Activated naive CD4-positive, alpha-beta T cell treated with anti-CD3 and anti-CD28 coated beads, Interleukin-2, amount 50 U/mL, for 24 hours (primary cell): ENCODE results near the gene ZBTB48.
A peak's percentile ranks its signal among the peaks of the same experiment; 100 is the strongest.

Source experiments
- H3K27ac Mint-ChIP-seq: one replicate; pipeline ENCODE4 v1.8.0; 2021; ENCODE audit warnings: mild to moderate bottlenecking, mixed read lengths
- H3K27me3 Mint-ChIP-seq: one replicate; pipeline ENCODE4 v1.8.0; 2021; ENCODE audit warnings: mixed read lengths
- H3K36me3 Mint-ChIP-seq: one replicate; pipeline ENCODE4 v1.8.0; 2021; ENCODE audit warnings: mixed read lengths
- H3K4me1 Mint-ChIP-seq: one replicate; pipeline ENCODE4 v1.8.0; 2021; ENCODE audit warnings: mixed read lengths
- H3K4me3 Mint-ChIP-seq: one replicate; pipeline ENCODE4 v1.8.0; 2021; ENCODE audit warnings: mild to moderate bottlenecking, mixed read lengths
- H3K9me3 Mint-ChIP-seq: one replicate; pipeline ENCODE4 v1.8.0; 2021; ENCODE audit warnings: mixed read lengths

ZBTB48 gene

DNA sequence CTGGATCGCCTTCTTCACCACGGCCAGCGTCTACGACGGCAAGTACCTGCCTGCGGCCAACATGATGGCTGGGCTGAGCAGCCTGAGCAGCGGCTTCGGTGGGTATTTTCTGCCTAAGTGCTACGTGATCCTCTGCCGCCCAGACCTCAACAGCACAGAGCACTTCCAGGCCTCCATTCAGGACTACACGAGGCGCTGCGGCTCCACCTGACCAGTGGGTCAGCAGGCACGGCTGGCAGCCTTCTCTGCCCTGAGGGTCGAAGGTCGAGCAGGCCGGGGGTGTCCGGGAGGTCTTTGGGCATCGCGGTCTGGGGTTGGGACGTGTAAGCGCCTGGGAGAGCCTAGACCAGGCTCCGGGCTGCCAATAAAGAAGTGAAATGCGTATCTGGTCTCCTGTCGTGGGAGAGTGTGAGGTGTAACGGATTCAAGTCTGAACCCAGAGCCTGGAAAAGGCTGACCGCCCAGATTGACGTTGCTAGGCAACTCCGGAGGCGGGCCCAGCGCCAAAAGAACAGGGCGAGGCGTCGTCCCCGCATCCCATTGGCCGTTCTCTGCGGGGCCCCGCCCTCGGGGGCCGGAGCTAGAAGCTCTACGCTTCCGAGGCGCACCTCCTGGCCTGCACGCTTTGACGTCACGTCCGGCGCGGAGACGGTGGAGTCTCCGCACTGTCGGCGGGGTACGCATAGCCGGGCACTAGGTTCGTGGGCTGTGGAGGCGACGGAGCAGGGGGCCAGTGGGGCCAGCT lies at the start of gene ZBTB48:
ZBTB48 (plus strand) TSS at position 621 of the 745 bp plus-strand sequence. CDS start 616 bp downstream, outside the sequence.
- Mint-ChIP-seq H3K9me3 (no peaks in the 10 kb centered on the region), H3K4me1 (peaks cover 39% of the 10 kb centered on the region), H3K4me3 (peak within 1 kb of the TSS; percentile 95), H3K27ac (peak within 1 kb of the TSS; percentile 98), H3K27me3 (no peaks in the 10 kb centered on the region), H3K36me3 (no peaks in the 10 kb centered on the region)

DNA sequence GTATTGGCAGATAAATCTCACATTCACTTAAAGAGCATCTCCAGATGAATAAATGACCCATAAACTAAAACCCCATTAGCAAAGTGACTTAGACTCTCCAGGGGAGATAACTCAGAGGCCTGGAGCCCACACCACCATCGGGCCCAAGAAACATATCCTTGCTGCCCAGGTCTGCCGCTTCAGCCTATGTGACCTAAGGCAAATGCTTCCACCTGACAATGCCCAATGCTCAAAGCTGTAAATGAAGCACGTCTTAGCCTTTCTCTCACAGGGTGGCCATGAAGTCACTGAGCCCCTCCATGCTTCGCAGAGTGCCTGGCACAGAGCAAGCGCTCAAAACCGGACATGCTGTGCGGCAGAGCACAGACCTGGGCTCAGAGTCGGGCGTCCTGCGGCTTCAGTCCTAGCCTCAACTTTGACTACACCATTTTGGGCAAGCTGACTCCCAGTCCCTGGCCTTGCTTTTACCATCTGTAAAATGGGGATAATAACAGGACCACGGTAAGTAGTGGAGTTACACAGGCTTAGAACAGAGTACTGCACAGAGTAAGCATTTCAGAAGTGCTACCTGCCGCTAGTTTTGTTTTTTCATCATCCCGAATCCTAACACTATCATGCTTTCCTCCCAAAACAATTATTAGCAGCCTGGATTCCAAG lies 49.2 kb upstream of the ZBTB48 start:
- peaks cover 10% of the 10 kb centered on the region for H3K36me3 Mint-ChIP-seq

DNA sequence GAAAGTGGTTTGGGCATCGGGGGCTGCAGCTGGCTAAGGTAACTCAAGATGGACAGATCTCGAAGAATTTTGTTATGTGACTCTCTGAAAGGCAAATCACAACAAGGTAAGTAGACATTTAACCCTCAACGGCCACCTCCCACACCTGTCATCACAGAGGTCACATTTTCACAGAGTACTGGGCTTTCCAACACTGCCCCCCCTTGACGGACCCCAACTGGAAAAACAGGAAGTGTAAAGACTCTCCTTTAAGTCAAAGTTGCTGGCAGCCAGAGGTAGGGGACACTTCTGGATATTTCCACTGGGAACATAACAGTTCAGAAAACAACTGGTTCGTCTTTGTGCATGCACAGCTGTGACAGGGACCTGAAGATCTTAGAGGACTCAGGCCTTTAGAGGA lies 47.8 kb upstream of the ZBTB48 start:
- H3K9me3 Mint-ChIP-seq = no peaks in the 10 kb centered on the region
- H3K4me3 Mint-ChIP-seq = no peak overlapping the region
- no peak overlapping the region for H3K27ac Mint-ChIP-seq
- H3K4me1 Mint-ChIP-seq = peaks cover 5% of the 10 kb centered on the region
- no peaks in the 10 kb centered on the region for H3K27me3 Mint-ChIP-seq
- H3K36me3 Mint-ChIP-seq = peaks cover 10% of the 10 kb centered on the region

More for the DNA sequence above, 49.2 kb upstream of the ZBTB48 start:
- no peak overlapping the region for H3K4me3 Mint-ChIP-seq
- no peak overlapping the region for H3K27ac Mint-ChIP-seq
- H3K9me3 Mint-ChIP-seq = no peaks in the 10 kb centered on the region
- peaks cover 4% of the 10 kb centered on the region for H3K4me1 Mint-ChIP-seq
- no peaks in the 10 kb centered on the region for H3K27me3 Mint-ChIP-seq

DNA sequence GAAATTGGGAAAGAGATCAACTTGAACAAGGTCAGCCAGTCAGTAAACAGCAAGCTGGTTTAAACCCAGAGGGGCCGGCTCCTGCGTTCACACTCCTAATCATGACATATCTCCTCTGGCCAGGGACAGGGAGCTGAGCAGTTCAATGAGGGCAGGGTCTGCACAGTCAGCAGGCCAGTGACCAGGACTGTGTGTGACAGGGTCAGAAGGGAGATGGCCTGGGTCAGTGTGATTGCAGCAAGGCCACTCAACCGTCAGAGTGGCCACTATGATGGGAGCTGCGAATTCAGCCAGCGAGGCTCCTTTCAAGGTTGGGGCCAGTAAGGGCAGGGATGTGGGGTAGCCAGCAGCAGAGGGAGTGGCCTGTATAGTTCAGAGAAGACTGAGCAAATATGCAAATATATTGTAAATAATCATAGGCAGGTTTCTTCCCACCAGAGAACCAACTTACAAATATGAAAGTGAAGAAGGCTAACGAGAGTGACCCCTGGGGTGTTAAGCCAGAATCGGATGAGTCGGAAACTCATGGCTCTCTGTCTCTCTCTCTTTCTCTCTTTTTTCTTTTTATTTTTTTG lies 45.5 kb upstream of the ZBTB48 start:
- H3K9me3 Mint-ChIP-seq = no peaks in the 10 kb centered on the region
- H3K36me3 Mint-ChIP-seq = peaks cover 5% of the 10 kb centered on the region
- no peaks in the 10 kb centered on the region for H3K27me3 Mint-ChIP-seq
- H3K4me1 Mint-ChIP-seq = peaks cover 14% of the 10 kb centered on the region
- H3K27ac Mint-ChIP-seq = no peak overlapping the region
- H3K4me3 Mint-ChIP-seq = no peak overlapping the region

DNA sequence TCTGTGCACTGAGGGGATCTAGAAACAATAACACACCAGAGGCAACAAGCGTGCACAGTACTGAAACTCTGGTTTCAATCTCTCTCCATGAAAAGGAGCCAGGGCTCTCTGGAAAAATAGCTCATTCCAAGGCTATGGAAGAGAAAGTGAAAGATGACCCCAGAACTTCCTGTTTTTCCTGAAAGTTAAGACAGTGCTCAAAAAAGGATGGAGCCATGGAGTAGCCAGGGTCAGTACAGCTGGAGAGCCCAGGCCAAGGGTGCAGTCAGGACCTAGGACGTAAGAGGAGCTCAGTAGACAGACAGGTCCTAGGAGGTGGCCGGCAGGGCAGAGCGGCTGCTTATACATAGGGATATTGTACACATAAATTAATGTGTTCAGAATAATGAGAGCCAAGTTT lies 44.6 kb upstream of the ZBTB48 start:
- Mint-ChIP-seq H3K27ac (no peak overlapping the region), H3K9me3 (no peaks in the 10 kb centered on the region), H3K36me3 (peaks cover 5% of the 10 kb centered on the region), H3K4me3 (no peak overlapping the region), H3K4me1 (peaks cover 14% of the 10 kb centered on the region), H3K27me3 (no peaks in the 10 kb centered on the region)

DNA sequence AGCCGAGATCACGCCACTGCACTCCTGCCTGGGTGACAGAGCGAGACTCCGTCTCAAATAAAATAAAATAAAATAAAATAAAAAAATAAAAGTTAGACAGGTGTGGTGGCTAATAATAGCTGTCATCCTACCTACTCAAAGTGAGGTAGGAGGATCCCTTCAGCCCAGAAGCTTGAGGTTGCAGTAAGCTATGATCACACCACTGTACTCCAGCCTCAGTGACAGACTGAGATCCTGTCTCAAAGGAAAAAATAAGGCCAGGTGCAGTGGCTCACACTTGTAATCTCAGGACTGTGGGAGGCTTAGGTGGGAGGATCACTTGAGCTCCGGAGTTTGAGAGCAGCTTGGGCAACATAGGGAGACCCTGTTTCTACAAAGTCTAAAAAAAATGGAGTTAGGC lies 43.5 kb upstream of the ZBTB48 start:
- H3K9me3 Mint-ChIP-seq = no peaks in the 10 kb centered on the region
- H3K27me3 Mint-ChIP-seq = no peaks in the 10 kb centered on the region
- H3K4me3 Mint-ChIP-seq = no peak overlapping the region
- H3K4me1 Mint-ChIP-seq = peaks cover 14% of the 10 kb centered on the region
- no peak overlapping the region for H3K27ac Mint-ChIP-seq
- peaks cover 5% of the 10 kb centered on the region for H3K36me3 Mint-ChIP-seq

DNA sequence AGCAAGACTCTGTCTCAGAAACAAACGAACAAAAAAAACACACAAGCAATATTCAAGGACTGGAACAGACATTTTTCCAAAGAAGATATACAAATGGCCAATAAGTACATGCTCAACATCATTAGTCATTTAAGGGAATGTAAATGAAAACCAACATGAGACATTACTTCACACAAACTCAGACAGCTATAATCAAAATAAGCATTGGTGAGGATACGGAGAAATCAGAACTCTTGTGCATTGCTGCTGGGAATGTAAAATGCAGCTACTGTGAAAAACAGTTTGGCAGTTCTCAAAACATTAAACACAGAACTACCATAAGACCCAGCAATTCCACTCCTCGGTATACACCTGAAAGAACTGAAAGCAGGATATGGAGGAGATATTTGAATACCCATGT lies 40.8 kb upstream of the ZBTB48 start:
- Mint-ChIP-seq H3K27me3 (no peaks in the 10 kb centered on the region), H3K4me3 (no peak overlapping the region), H3K9me3 (no peaks in the 10 kb centered on the region), H3K36me3 (peaks cover 6% of the 10 kb centered on the region), H3K27ac (no peak overlapping the region), H3K4me1 (peaks cover 14% of the 10 kb centered on the region)

DNA sequence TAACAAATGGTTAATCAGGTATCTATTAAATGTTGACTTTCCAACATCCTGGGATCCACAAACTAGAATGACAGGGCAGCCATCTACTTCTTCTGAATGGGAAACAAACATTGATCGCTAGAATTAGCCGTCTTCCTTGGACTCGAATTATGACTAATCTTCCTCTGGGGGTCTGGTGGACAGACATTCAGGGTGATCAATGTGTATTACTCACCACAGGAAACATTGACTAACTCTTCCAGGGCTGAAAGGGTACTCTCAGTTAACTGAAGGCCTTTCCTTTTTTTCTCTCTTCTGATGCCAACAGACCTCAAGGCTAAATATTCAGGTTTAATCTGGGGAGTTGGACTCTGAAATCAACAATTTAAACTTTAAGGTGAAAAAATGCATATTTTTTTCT lies 35.0 kb upstream of the ZBTB48 start:
- Mint-ChIP-seq H3K27ac (peak overlapping the region; percentile 49), H3K4me3 (peak overlapping the region; percentile 9), H3K36me3 (peaks cover 26% of the 10 kb centered on the region), H3K9me3 (no peaks in the 10 kb centered on the region), H3K4me1 (peaks cover 28% of the 10 kb centered on the region), H3K27me3 (no peaks in the 10 kb centered on the region)

DNA sequence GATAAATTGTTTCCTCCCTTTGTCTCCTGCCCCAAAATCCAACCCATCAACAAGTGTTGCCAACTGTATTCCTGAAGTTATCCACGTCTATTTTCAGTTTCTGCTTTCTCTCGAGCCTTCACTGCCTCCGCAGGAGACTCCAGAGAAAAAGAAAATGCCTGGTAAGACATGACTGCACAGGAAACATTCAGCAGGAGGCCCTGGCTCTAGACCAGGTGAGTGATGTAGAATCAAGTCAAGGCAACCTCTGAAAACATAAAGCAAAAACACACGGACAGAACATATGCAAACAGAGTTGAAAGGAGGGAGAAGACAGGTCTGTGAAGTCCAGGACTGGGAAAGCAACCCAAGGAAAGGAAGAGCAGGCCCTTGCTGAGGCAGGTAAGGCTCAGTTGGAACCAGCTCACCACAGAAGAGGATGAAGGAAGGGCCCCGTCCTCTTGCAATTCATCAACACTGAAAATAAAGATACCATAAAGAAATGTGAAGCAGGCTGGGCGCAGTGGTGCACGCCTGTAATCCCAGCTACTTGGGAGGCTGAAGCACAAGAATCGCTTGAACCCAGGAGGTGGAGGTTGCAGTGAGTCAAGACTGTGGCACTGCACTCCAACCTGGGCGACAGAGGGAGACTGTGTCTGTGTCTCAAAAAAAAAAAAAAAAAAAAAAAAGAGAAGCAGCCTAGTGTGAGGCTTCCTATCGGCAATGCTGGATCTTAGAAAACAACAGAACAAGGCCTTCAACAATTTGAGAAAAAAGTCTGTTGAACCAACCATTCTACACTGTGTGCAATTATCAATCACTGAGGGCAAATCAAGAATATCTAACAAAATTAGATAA lies 34.3 kb upstream of the ZBTB48 start:
- Mint-ChIP-seq H3K9me3 (no peaks in the 10 kb centered on the region), H3K27me3 (no peaks in the 10 kb centered on the region), H3K4me3 (peak overlapping the region; percentile 9), H3K36me3 (peaks cover 26% of the 10 kb centered on the region), H3K4me1 (peaks cover 28% of the 10 kb centered on the region), H3K27ac (peak overlapping the region; percentile 49)

DNA sequence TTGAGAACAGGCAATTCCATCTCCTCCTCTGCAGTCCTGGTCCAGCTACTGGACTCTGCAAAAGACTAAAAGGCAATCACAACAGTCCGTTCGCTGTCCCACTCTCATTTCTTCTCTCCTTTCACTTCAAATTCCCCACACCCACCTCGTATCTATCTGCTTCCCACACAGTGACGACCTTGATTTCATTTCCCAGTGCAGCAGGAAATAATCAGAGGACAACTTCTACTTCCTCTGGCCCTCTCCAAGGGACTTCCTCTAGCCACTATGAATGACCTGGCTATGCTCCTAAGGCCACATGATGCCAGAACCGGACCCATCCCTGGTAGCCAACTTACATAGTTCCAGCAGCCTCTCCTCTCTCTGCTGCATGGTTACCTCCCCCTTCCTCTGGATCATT lies 33.5 kb upstream of the ZBTB48 start:
- Mint-ChIP-seq H3K4me1 (peaks cover 28% of the 10 kb centered on the region), H3K27ac (peak overlapping the region; percentile 97), H3K27me3 (no peaks in the 10 kb centered on the region), H3K9me3 (no peaks in the 10 kb centered on the region), H3K36me3 (peaks cover 26% of the 10 kb centered on the region), H3K4me3 (peak overlapping the region; percentile 73)

DNA sequence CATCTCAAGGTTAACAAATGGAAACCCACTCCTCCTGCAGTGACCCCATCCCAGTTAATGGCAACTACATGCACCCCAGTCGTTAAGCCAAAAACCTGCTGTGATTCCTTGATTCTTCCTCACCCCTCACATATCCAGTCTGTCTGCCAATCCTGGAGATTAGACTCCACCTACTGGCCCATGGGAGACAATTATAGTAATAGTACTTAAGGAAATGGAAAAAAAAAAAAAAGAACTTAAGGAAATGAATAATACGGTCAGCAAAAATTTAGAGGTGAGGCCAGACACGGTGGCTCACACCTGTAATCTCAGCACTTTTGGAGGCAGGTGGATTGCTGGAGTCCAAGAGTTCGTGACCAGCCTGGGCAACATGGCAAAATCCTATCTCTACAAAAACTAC lies 32.5 kb upstream of the ZBTB48 start:
- Mint-ChIP-seq H3K9me3 (no peaks in the 10 kb centered on the region), H3K4me3 (peak overlapping the region; percentile 73), H3K27me3 (no peaks in the 10 kb centered on the region), H3K27ac (peak overlapping the region; percentile 97), H3K36me3 (peaks cover 23% of the 10 kb centered on the region), H3K4me1 (peaks cover 32% of the 10 kb centered on the region)

DNA sequence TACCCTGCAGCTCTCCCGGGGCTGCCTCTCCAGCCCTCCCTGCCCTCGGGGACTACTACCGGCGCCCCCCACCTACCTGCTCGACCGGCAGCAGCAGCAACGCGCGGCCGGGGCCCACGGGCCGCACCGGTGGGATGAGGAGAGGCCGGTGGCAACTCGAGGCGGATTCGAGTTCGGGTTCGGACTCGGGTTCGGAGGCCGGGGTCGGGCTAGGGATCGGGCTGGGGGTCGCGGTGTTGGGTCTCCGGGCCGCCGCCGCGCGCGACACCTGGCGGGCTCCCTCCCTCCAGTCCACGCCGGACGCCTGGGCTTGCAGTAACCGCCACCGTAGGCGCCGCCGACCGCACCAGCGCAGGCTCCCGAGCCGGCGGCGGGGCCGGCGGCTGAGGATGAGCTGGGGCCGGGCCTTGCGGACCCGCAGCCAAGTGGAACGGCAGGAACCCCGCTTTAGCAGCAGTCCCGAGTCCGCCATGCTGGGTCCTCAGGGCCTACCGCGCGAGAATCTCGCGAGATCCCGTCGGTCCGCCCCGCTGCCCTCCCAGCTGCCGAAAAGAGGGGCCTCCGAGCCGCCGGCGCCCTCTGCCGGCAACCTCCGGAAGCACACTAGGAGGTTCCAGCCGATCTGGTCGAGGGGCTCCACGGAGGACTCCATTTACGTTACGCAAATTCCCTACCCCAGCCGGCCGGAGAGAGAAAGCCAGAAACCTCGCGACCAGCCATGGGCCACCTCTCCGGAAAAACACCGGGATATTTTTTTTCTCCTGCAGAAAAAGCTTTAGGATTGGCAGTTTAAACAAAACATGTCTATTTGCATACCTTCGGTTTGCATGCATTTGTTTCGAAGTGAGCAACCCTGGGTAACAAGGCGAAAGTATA lies 25.5 kb upstream of the ZBTB48 start, which contains the start of gene NOL9:
NOL9 (minus strand) TSS at position 483 of the 876 bp plus-strand sequence; CDS start at position 472, 11 bp downstream.
- H3K27ac Mint-ChIP-seq = peak within 1 kb of the TSS; percentile 70
- no peaks in the 10 kb centered on the region for H3K27me3 Mint-ChIP-seq
- peak within 1 kb of the TSS; percentile 86 for H3K4me3 Mint-ChIP-seq
- peaks cover 3% of the 10 kb centered on the region for H3K36me3 Mint-ChIP-seq
- H3K9me3 Mint-ChIP-seq = no peaks in the 10 kb centered on the region
- H3K4me1 Mint-ChIP-seq = peaks cover 19% of the 10 kb centered on the region

DNA sequence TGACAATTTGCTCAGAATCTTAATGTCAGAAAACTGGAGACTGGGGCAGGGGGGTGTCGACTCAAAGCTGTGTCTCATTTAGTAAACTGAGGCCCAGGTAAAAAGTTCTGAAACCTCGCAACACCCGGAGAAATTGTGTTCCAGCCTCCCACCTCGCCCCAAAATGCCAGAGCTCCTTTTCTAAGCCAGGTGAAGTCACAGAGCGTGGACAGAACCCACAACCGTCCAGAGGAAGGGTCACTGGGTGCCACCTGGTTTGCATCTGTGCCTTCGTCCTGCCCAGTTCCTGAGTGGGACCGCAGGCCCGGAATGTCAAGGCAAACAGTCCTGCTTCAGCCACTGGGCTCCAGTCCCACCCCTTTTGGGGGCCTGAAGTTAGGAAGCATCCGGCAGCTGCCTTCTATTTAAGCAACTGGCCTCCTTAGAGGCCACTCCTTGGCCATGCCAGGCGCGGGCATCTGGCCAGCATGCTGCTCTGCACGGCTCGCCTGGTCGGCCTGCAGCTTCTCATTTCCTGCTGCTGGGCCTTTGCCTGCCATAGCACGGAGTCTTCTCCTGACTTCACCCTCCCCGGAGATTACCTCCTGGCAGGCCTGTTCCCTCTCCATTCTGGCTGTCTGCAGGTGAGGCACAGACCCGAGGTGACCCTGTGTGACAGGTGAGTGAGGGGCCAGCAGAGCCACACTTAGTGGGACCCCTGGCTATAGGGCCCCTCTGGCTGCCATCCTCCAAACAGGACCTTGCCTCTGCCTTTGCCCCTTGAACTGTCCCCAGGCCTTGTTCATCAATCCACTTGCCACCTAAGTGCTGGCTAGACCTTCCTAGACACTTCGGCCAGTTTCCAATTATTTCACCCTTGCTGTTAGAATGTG lies 24.7 kb upstream of the ZBTB48 start, which contains the start of gene TAS1R1:
TAS1R1 (plus strand) TSS at position 401 of the 872 bp plus-strand sequence; CDS start at position 468, 67 bp downstream.
- Mint-ChIP-seq H3K4me3 (peak within 1 kb of the TSS; percentile 86), H3K27ac (peak within 1 kb of the TSS; percentile 46), H3K27me3 (no peaks in the 10 kb centered on the region), H3K36me3 (no peaks in the 10 kb centered on the region), H3K9me3 (no peaks in the 10 kb centered on the region), H3K4me1 (peaks cover 19% of the 10 kb centered on the region)

DNA sequence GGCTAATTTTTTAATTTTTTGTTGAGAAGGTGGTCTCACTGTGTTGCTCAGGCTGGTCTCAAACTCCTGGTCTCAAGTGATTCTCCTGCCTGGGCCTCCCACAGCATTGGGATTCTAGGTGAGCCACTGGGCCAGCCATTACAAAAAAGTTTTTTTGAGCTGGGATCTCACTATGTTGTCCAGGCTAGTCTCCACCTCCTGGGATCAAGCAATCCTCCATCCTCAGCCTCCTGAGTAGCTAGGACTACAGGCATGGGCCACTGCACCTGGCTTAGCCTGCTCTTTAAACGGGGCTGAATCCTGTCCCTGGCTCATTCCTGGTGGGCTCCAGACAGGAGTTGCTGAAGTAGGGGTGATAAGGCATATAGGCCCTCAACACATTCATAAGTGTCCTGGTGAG lies 22.2 kb upstream of the ZBTB48 start:
- H3K27ac Mint-ChIP-seq = no peak overlapping the region
- no peak overlapping the region for H3K4me3 Mint-ChIP-seq
- H3K27me3 Mint-ChIP-seq = no peaks in the 10 kb centered on the region
- H3K36me3 Mint-ChIP-seq = no peaks in the 10 kb centered on the region
- no peaks in the 10 kb centered on the region for H3K9me3 Mint-ChIP-seq
- H3K4me1 Mint-ChIP-seq = peaks cover 13% of the 10 kb centered on the region
